Measurements from ENCODE around the gene PPP1R37. TPM values are rescaled to one million over a fixed set of nuclear protein-coding genes. Genes with fewer than 3 reads are reported as not detected.

PPP1R37 gene
- total RNA-seq, 2 donors from 2014 or later, result 19.6 to 22.6 TPM

GRCh38 chr19:45161738-45162607, 69.0 kb downstream of the PPP1R37 start:
- Histone ChIP-seq H3K4me3 (no peak overlapping the region), H3K27ac (no peak overlapping the region), H3K4me1 (ENCODE audit: control insufficient read depth in 1 of 2, low read depth in 2 of 2) (no peaks in the 10 kb centered on the region), H3K9me3 (no peaks in the 10 kb centered on the region), H3K36me3 (no peaks in the 10 kb centered on the region), H3K27me3 (replicated peaks; ENCODE audit: insufficient read depth) (no peaks in the 10 kb centered on the region)
- ATAC-seq (ENCODE audit: insufficient number of reproducible peaks, low FRiP score, low read depth) (no peak), DNase-seq (ENCODE audit: low spot score) (no peak)
- TF ChIP-seq CTCF (IDR thresholded peaks at IDR 0.05), result no peak

GRCh38 chr19:45162608-45163143, 69.7 kb downstream of the PPP1R37 start:
- DNase-seq (ENCODE audit: low spot score) (no peak), ATAC-seq (ENCODE audit: insufficient number of reproducible peaks, low FRiP score, low read depth) (no peak)
- no peaks in the 10 kb centered on the region for H3K4me1 ChIP-seq (ENCODE audit: control insufficient read depth in 1 of 2, low read depth in 2 of 2)
- no peak overlapping the region for H3K27ac ChIP-seq
- H3K4me3 ChIP-seq, result no peak overlapping the region
- no peak for TF ChIP-seq CTCF (IDR thresholded peaks at IDR 0.05)
- no peaks in the 10 kb centered on the region for H3K9me3 ChIP-seq
- H3K27me3 ChIP-seq (replicated peaks; ENCODE audit: insufficient read depth), result no peaks in the 10 kb centered on the region
- no peaks in the 10 kb centered on the region for H3K36me3 ChIP-seq

GRCh38 chr19:45163156-45163555, 70.2 kb downstream of the PPP1R37 start:
- no peak overlapping the region for H3K4me3 ChIP-seq
- H3K36me3 ChIP-seq, result no peaks in the 10 kb centered on the region
- no peak overlapping the region for H3K27ac ChIP-seq
- no peaks in the 10 kb centered on the region for H3K4me1 ChIP-seq (ENCODE audit: control insufficient read depth in 1 of 2, low read depth in 2 of 2)
- ATAC-seq (ENCODE audit: insufficient number of reproducible peaks, low FRiP score, low read depth) (no peak), DNase-seq (ENCODE audit: low spot score) (no peak)
- H3K27me3 ChIP-seq (replicated peaks; ENCODE audit: insufficient read depth), result no peaks in the 10 kb centered on the region
- TF ChIP-seq CTCF (IDR thresholded peaks at IDR 0.05), result no peak
- H3K9me3 ChIP-seq, result no peaks in the 10 kb centered on the region

- no peaks in the 10 kb centered on the region for H3K27me3 ChIP-seq (replicated peaks; ENCODE audit: insufficient read depth)
- no peak overlapping the region for H3K4me3 ChIP-seq
- ATAC-seq (ENCODE audit: insufficient number of reproducible peaks, low FRiP score, low read depth), result no peak
- no peak overlapping the region for H3K27ac ChIP-seq
- no peak for TF ChIP-seq CTCF (IDR thresholded peaks at IDR 0.05)
- no peaks in the 10 kb centered on the region for H3K4me1 ChIP-seq (ENCODE audit: control insufficient read depth in 1 of 2, low read depth in 2 of 2)
- no peaks in the 10 kb centered on the region for H3K36me3 ChIP-seq
- no peaks in the 10 kb centered on the region for H3K9me3 ChIP-seq
- DNase-seq (ENCODE audit: low spot score), result no peak
Measured at GRCh38 chr19:45163751-45164460, 70.9 kb downstream of the PPP1R37 start.
